SK-N-SH treated with all-trans-retinoic acid at 6 μM for 48 hours (cell line): ENCODE data around the gene GRIA1.

Experiments
- ATAC-seq: fragments of 200-7000 bp; cut with Tn5 transposase; 3 replicates; pipeline ENCODE4 v1.9.1; 2020; ENCODE audit warnings: mild to moderate bottlenecking, moderate library complexity
- ARNTL ChIP-seq: fragments of 450-650 bp; formaldehyde crosslinking; IDR thresholded peaks from 2 replicates; pipeline ENCODE4 v1.5.0; 2020; ENCODE audit warnings: low read depth, mild to moderate bottlenecking, moderate library complexity, borderline replicate concordance
- CSDC2 ChIP-seq: fragments of 250-450 bp; sonication (Bioruptor Pico); IDR thresholded peaks from 2 replicates; pipeline ENCODE4 v1.5.0; 2020; ENCODE audit warnings: mild to moderate bottlenecking, moderate library complexity
- ESRRG ChIP-seq: fragments of 250-450 bp; sonication (Bioruptor Pico); IDR thresholded peaks from 2 replicates; pipeline ENCODE4 v1.6.1; 2021; ENCODE audit warnings: mild to moderate bottlenecking
- GLIS3 ChIP-seq: fragments of 250-450 bp; sonication (Bioruptor Pico); IDR thresholded peaks from 2 replicates; pipeline ENCODE4 v1.5.0; 2020; ENCODE audit warnings: mild to moderate bottlenecking, moderate library complexity
- ISL1 ChIP-seq: fragments of 250-450 bp; sonication (Bioruptor Pico); IDR thresholded peaks from 2 replicates; pipeline ENCODE4 v2.1.2; 2022; ENCODE audit warnings: mild to moderate bottlenecking, moderate library complexity
- OSR1 ChIP-seq: fragments of 250-450 bp; sonication (Bioruptor Pico); IDR thresholded peaks from 2 replicates; pipeline ENCODE4 v1.8.0; 2022; ENCODE audit warnings: moderate library complexity, mild to moderate bottlenecking, inconsistent platforms
- POU6F1 ChIP-seq: fragments of 250-450 bp; sonication (Bioruptor Pico); IDR thresholded peaks from 2 replicates; pipeline ENCODE4 v1.8.0; 2021; ENCODE audit warnings: low read depth, mild to moderate bottlenecking, moderate library complexity, borderline replicate concordance
- PPARA ChIP-seq: fragments of 250-450 bp; sonication (Bioruptor Pico); IDR thresholded peaks from 2 replicates; pipeline ENCODE4 v1.5.0; 2020; ENCODE audit warnings: mild to moderate bottlenecking, borderline replicate concordance
- RARB ChIP-seq: fragments of 250-450 bp; sonication (Bioruptor Pico); IDR thresholded peaks from 2 replicates; pipeline ENCODE4 v1.8.0; 2021; ENCODE audit warnings: mild to moderate bottlenecking, moderate library complexity
- SNAI2 ChIP-seq: fragments of 250-450 bp; sonication (Bioruptor Pico); IDR thresholded peaks from 2 replicates; pipeline ENCODE4 v1.5.0; 2020; ENCODE audit warnings: mild to moderate bottlenecking, moderate library complexity
- TCF4 ChIP-seq: fragments of 250-450 bp; sonication (Bioruptor Pico); IDR thresholded peaks from 2 replicates; pipeline ENCODE4 v1.8.0; 2021; ENCODE audit warnings: mild to moderate bottlenecking, moderate library complexity, borderline replicate concordance
- TOX ChIP-seq: fragments of 250-450 bp; sonication (Bioruptor Pico); IDR thresholded peaks from 2 replicates; pipeline ENCODE4 v1.8.0; 2021; ENCODE audit warnings: mild to moderate bottlenecking, moderate library complexity, borderline replicate concordance
- ZC3H10 ChIP-seq: fragments of 250-450 bp; sonication (Bioruptor Pico); IDR thresholded peaks from 2 replicates; pipeline ENCODE4 v1.5.1; 2021; ENCODE audit warnings: mild to moderate bottlenecking, moderate library complexity
- ZFP3 ChIP-seq: fragments of 250-450 bp; sonication (Bioruptor Pico); IDR thresholded peaks from 2 replicates; pipeline ENCODE4 v1.5.0; 2020; ENCODE audit warnings: mild to moderate bottlenecking, moderate library complexity
- ZFP30 ChIP-seq: fragments of 450-650 bp; formaldehyde crosslinking; IDR thresholded peaks from 2 replicates; pipeline ENCODE4 v1.5.0; 2022; ENCODE audit warnings: mild to moderate bottlenecking, moderate library complexity
- ZNF565 ChIP-seq: fragments of 450-650 bp; formaldehyde crosslinking; conservative IDR thresholded peaks from 2 replicates; pipeline ENCODE4 v1.5.0; 2020; ENCODE audit warnings: low read depth, mild to moderate bottlenecking, moderate library complexity
- ZNF70 ChIP-seq: fragments of 450-650 bp; formaldehyde crosslinking; IDR thresholded peaks from 2 replicates; pipeline ENCODE4 v1.5.0; 2020; ENCODE audit warnings: mild to moderate bottlenecking, moderate library complexity
- TF ChIP-seq, protein P1 (sequence below): fragments of 250-450 bp; sonication (Bioruptor Pico); IDR thresholded peaks from 2 replicates; pipeline ENCODE4 v1.8.0; 2020; ENCODE audit warnings: mild to moderate bottlenecking, moderate library complexity, borderline replicate concordance
- TF ChIP-seq, protein P2 (sequence below): fragments of 250-450 bp; sonication (Bioruptor Pico); IDR thresholded peaks from 2 replicates; pipeline ENCODE4 v1.5.0; 2020; ENCODE audit warnings: mild to moderate bottlenecking, moderate library complexity

Gene GRIA1

DNA sequence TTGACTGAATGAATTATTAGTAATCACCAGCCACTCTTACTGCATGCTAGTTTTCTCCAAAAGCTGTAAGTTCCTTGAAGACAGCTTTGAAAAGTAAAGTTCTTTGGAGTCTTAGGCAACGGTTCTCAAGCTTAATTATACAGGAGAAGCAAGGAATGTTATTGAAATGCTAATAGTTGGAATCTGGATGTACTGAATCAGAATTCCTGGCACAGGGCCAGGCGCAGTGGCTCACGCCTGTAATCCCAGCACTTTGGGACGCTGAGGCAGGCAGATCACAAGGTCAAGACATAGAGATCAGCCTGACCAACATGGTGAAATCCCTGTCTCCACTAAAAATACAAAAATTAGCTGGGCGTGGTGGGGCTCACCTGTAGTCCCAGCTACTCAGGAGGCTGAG is 33.4 kb downstream of the GRIA1 start:
- TF ChIP-seq RARB (CRISPR knock-in tag): no peak
- TF ChIP-seq ZNF565: no peak
- no peak for TF ChIP-seq ZFP3 (CRISPR knock-in tag)
- no peak for TF ChIP-seq OSR1 (CRISPR knock-in tag)
- peak; percentile 68 for ATAC-seq

DNA sequence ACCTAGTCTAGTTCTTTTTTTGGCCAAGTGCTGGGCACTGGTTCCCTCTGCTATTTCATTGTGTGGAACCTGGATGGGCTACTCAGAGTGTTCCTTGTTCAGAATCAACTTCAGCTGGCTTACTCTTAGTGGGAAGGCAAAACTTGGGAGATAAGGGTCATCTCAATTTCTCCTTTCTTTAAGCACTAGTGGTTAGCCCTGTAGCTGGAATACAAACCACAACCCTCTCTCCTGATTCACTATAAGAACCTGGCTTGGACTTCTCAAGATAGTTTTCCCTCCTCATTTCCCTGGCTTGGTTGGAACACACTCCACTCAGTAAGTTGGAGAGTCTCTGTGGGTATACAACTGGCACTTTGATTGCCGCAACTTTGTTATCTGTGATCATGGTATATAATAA is 35.1 kb downstream of the GRIA1 start:
- no peak for ATAC-seq
- no peak for TF ChIP-seq RARB (CRISPR knock-in tag)
- no peak for TF ChIP-seq ZNF565
- no peak for TF ChIP-seq ZFP30 (CRISPR knock-in tag)
- no peak for TF ChIP-seq ISL1
- TF ChIP-seq, protein P1, sequence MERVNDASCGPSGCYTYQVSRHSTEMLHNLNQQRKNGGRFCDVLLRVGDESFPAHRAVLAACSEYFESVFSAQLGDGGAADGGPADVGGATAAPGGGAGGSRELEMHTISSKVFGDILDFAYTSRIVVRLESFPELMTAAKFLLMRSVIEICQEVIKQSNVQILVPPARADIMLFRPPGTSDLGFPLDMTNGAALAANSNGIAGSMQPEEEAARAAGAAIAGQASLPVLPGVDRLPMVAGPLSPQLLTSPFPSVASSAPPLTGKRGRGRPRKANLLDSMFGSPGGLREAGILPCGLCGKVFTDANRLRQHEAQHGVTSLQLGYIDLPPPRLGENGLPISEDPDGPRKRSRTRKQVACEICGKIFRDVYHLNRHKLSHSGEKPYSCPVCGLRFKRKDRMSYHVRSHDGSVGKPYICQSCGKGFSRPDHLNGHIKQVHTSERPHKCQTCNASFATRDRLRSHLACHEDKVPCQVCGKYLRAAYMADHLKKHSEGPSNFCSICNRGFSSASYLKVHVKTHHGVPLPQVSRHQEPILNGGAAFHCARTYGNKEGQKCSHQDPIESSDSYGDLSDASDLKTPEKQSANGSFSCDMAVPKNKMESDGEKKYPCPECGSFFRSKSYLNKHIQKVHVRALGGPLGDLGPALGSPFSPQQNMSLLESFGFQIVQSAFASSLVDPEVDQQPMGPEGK: no peak
- no peak for TF ChIP-seq GLIS3 (CRISPR knock-in tag)
- TF ChIP-seq ZNF70: no peak
- no peak for TF ChIP-seq ZC3H10 (CRISPR knock-in tag)
- TF ChIP-seq, all 23 proteins: peak for 0

GRCh38 chr5:153530357-153531143 is 40.1 kb downstream of the GRIA1 start:
- ATAC-seq: no peak
- no peak for TF ChIP-seq ZFP30 (CRISPR knock-in tag)
- TF ChIP-seq TCF4 (CRISPR knock-in tag): peak; percentile 73
- TF ChIP-seq, protein P2, sequence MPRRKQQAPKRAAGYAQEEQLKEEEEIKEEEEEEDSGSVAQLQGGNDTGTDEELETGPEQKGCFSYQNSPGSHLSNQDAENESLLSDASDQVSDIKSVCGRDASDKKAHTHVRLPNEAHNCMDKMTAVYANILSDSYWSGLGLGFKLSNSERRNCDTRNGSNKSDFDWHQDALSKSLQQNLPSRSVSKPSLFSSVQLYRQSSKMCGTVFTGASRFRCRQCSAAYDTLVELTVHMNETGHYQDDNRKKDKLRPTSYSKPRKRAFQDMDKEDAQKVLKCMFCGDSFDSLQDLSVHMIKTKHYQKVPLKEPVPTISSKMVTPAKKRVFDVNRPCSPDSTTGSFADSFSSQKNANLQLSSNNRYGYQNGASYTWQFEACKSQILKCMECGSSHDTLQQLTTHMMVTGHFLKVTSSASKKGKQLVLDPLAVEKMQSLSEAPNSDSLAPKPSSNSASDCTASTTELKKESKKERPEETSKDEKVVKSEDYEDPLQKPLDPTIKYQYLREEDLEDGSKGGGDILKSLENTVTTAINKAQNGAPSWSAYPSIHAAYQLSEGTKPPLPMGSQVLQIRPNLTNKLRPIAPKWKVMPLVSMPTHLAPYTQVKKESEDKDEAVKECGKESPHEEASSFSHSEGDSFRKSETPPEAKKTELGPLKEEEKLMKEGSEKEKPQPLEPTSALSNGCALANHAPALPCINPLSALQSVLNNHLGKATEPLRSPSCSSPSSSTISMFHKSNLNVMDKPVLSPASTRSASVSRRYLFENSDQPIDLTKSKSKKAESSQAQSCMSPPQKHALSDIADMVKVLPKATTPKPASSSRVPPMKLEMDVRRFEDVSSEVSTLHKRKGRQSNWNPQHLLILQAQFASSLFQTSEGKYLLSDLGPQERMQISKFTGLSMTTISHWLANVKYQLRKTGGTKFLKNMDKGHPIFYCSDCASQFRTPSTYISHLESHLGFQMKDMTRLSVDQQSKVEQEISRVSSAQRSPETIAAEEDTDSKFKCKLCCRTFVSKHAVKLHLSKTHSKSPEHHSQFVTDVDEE (CRISPR knock-in tag): peak; percentile 40; the same call in 1 of the 2 replicates

- ATAC-seq: no peak
- TF ChIP-seq TOX (CRISPR knock-in tag) (no peak), GLIS3 (CRISPR knock-in tag) (no peak), ZFP30 (CRISPR knock-in tag) (no peak), ZNF565 (no peak), ESRRG (CRISPR knock-in tag) (no peak)
- TF ChIP-seq, protein P2 (CRISPR knock-in tag): no peak
Measured at GRCh38 chr5:153533546-153533945, 43.1 kb downstream of the GRIA1 start.

DNA sequence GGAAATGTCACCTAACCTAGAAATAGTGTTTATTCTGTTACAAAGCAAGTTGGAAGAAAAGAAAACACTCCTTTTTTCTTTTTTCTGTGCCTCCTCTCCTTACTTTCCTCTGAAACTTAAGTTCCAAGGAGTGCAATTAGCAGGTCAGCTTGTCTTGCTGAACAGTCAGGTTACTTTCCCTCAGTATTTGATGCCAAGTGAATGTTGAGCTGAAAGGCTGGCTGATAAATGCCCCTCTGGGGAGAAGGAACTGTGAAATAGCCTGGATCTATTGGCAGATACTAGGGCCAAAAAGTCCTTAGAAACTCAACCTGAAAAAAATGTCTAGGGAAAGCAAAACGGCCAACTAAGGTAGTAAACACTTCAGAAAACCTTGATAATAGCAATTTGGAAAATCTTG is 43.6 kb downstream of the GRIA1 start:
- no peak for ATAC-seq
- TF ChIP-seq ZNF70: no peak
- TF ChIP-seq SNAI2 (CRISPR knock-in tag): no peak
- TF ChIP-seq CSDC2 (CRISPR knock-in tag): no peak
- TF ChIP-seq ARNTL (CRISPR knock-in tag): no peak
- no peak for TF ChIP-seq ISL1
- no peak for TF ChIP-seq ZNF565
- TF ChIP-seq, protein P1: no peak
- TF ChIP-seq ZC3H10 (CRISPR knock-in tag): no peak
- no peak for TF ChIP-seq ZFP30 (CRISPR knock-in tag)
- TF ChIP-seq, protein P2 (CRISPR knock-in tag): no peak
- TF ChIP-seq PPARA: no peak
- no peak for TF ChIP-seq POU6F1 (CRISPR knock-in tag)
